HG03135 (cell line): Measurements from ENCODE around the gene PDZD2.
"Not testable (repeated sequence)": the region's sequence is repeated elsewhere in the genome, so short reads cannot be mapped to it uniquely, and the experiment has no call there.

Source experiments
- ATAC-seq: cut with Tn5 transposase; IDR thresholded peaks from one replicate; pipeline ENCODE4 v1.9.1; 2021; ENCODE audit warnings: mild to moderate bottlenecking, moderate library complexity; ENCODE audit not compliant: unreplicated experiment

The PDZD2 gene

GRCh38 chr5:32059761-32060530, 421.0 kb downstream of the PDZD2 start:
- no peak for ATAC-seq

GRCh38 chr5:32061236-32061635, 422.3 kb downstream of the PDZD2 start:
- ATAC-seq: no peak

GRCh38 chr5:32066448-32066847, 427.5 kb downstream of the PDZD2 start:
- no peak for ATAC-seq

- ATAC-seq: no peak
These were observed 429.0 kb downstream of the PDZD2 start for GRCh38 chr5:32067774-32068470.

- ATAC-seq: no peak
These were observed 429.6 kb downstream of the PDZD2 start for GRCh38 chr5:32068561-32068960.

- no peak for ATAC-seq
These were observed 430.5 kb downstream of the PDZD2 start for GRCh38 chr5:32069396-32069795.

- no peak for ATAC-seq
These were observed 432.5 kb downstream of the PDZD2 start for GRCh38 chr5:32071351-32071944.

- no peak for ATAC-seq
These were observed 433.1 kb downstream of the PDZD2 start for GRCh38 chr5:32072054-32072453.

GRCh38 chr5:32074401-32074800, 435.5 kb downstream of the PDZD2 start:
- ATAC-seq: no peak

- no peak for ATAC-seq
These were observed 438.1 kb downstream of the PDZD2 start for GRCh38 chr5:32076699-32077695.

- ATAC-seq: not testable (repeated sequence)
These were observed 439.9 kb downstream of the PDZD2 start for GRCh38 chr5:32078855-32079254.

- ATAC-seq: not testable (repeated sequence)
These were observed 441.6 kb downstream of the PDZD2 start for GRCh38 chr5:32080565-32080964.

- no peak for ATAC-seq
These were observed 443.8 kb downstream of the PDZD2 start for GRCh38 chr5:32082701-32083100.

GRCh38 chr5:32083981-32084430, 445.1 kb downstream of the PDZD2 start:
- ATAC-seq: no peak

GRCh38 chr5:32087086-32088082, 448.5 kb downstream of the PDZD2 start:
- ATAC-seq: no peak

- no peak for ATAC-seq
These were observed 449.3 kb downstream of the PDZD2 start for GRCh38 chr5:32088214-32088613.

GRCh38 chr5:32089146-32090000, 450.4 kb downstream of the PDZD2 start:
- ATAC-seq: no peak

GRCh38 chr5:32090026-32090754, 451.3 kb downstream of the PDZD2 start:
- ATAC-seq: no peak
